GM18951 (cell line): Measurements from ENCODE around the gene VAT1L.

Source experiments
- POLR2A ChIP-seq: IDR thresholded peaks from 4 replicates; pipeline ENCODE4 v1.6.1; 2011; ENCODE audit warnings: mild to moderate bottlenecking; ENCODE audit not compliant: insufficient read length, insufficient read depth; ENCODE audit errors: extremely low read depth
- in situ Hi-C: fragments of 300-500 bp; cut with MboI; formaldehyde crosslinking; loops from one replicate; pipeline ENCODE4 v1.12.0; 2022; ENCODE audit warnings: low sequenced_read_pairs, mixed read lengths, inconsistent platforms; ENCODE audit not compliant: unreplicated experiment

VAT1L gene

DNA sequence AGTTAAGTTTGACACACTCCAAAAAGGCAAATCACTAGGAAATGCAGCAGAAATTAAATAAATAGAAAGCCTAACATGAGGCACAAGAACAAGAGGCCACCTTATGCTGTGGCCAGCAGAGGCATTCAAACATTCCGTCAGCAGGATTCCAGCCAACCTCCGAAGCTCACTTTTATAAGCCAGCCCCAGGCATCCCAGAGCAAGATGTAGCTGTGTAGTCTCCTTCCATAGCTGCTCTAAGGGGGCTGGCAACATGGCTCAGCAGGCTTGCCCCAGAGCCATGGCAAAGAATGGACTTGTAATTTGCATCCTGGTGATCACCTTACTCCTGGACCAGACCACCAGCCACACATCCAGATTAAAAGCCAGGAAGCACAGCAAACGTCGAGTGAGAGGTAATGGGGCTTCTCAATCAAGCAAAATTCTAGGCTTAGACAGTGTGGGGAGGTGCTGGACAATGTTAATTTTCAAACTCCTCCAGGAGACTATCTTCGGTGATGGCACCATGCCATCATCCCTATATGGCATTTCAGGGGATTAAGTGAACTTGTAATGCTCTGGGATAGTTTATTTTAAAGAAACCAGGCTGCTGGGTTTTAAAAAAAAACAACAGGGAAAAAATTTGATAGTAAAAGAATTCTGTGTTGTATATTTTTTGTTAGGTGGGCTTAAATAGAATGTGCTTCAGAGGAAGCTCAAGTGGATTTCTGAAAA, 234.1 kb downstream of the VAT1L start, which contains the start of gene CLEC3A:
TSS of gene CLEC3A (plus strand) at position 202 of the 714 bp plus-strand sequence. CDS start at position 281, 79 bp downstream.
- TF ChIP-seq POLR2A, result no peak
- in situ Hi-C loops, result no loop called here

DNA sequence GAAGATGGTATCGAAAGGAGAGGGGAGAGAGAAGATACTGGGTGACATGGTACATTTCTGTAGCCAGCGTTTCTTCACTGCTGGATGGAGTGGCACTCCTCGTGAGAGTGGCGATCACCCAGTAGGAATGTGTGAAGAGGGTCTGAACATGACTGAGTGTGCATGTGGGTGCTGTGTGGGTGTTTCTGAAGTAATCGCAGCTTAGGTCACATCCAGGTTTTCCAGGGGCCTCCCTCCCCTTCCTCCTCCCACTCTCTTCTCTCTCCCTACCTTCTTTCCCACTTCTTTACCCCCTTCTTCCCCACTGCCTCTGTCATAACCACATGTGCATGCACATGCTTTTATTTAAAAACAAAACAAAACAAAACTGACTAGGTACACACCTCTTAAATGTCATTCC, 235.8 kb downstream of the VAT1L start:
- TF ChIP-seq POLR2A, result no peak
- in situ Hi-C loops, result no loop called here

DNA sequence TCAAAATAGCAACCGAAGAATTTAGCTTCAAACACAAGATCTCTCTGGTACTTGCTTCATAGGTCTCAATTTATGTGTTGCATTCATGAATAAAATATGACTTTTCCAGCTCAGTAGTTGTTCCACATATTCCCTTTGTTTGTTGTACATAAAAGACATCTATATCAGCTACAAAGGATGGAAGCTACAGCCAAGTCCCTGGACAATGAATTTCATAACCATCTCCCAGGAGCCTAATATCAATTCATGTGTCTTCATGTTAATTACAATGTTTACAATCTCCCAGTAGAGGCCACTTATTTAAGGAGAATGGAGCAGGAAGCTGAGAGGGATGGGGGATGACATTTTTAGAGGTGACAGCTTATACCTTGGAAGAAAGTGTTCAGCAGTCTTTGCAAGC, 237.3 kb downstream of the VAT1L start:
- TF ChIP-seq POLR2A, result no peak
- in situ Hi-C loops, result no loop called here

DNA sequence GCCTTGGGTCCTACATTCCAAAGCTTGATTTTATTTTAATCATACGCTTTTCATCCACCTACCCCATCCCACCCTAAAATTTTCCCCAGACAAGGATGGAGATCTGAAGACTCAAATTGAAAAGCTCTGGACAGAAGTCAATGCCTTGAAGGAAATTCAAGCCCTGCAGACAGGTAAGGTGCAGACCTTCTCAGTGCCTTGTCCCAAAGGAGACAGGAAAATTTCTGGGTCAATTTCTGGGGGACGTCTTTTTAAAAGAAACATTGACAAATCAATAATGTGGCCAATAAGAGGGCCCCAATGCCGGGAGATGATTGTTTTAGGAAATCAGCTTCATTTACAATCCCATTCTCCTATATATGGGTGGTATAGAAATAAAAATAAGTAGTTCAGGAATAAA, 239.7 kb downstream of the VAT1L start:
- no peak for TF ChIP-seq POLR2A
- in situ Hi-C loops, result no loop called here
